A673 (cell line): ENCODE data around the gene NUP43.

Experiments
- EZH2 ChIP-seq: fragments of 200-600 bp; sonication (generic); IDR thresholded peaks from 2 replicates; pipeline ENCODE4 v1.6.1; 2017; ENCODE audit warnings: borderline replicate concordance, low read depth, mild to moderate bottlenecking, mixed read lengths, antibody characterized with exemption, low read length; ENCODE audit not compliant: poor library complexity, severe bottlenecking
- TF ChIP-seq, protein P1 (sequence below): fragments of 300-800, 200-600 bp; sonication (generic); conservative IDR thresholded peaks from 2 replicates; pipeline ENCODE4 v1.5.1; 2017; ENCODE audit warnings: low read depth, mild to moderate bottlenecking, antibody characterized with exemption, low read length, moderate library complexity, mixed read lengths

DNA sequence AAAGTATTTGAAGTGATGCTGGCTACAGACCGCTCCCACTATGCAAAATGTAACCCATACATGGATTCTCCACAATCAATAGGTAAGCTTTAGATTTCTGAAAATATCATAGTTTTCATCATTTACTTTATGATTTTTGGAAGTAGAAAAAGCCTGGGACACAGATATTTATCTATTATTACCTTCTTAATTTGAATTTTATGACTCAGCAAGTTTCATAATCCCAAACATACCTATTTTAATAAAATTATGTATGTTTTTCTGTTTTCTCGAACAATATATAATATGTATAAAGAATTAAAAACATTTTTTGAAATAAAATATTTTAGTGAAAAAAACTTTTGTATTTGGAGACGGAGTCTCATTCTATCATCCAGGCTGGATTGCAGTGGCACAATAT, 24.9 kb upstream of the NUP43 start:
- TF ChIP-seq, protein P1, sequence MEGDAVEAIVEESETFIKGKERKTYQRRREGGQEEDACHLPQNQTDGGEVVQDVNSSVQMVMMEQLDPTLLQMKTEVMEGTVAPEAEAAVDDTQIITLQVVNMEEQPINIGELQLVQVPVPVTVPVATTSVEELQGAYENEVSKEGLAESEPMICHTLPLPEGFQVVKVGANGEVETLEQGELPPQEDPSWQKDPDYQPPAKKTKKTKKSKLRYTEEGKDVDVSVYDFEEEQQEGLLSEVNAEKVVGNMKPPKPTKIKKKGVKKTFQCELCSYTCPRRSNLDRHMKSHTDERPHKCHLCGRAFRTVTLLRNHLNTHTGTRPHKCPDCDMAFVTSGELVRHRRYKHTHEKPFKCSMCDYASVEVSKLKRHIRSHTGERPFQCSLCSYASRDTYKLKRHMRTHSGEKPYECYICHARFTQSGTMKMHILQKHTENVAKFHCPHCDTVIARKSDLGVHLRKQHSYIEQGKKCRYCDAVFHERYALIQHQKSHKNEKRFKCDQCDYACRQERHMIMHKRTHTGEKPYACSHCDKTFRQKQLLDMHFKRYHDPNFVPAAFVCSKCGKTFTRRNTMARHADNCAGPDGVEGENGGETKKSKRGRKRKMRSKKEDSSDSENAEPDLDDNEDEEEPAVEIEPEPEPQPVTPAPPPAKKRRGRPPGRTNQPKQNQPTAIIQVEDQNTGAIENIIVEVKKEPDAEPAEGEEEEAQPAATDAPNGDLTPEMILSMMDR, result no peak
- no peak for TF ChIP-seq EZH2
